ENCODE data around the gene SUDS3.
A peak's percentile ranks its signal among the peaks of the same experiment; 100 is the strongest.
"Not testable (repeated sequence)": the region's sequence is repeated elsewhere in the genome, so short reads cannot be mapped to it uniquely, and the experiment has no call there.

SUDS3 gene

DNA sequence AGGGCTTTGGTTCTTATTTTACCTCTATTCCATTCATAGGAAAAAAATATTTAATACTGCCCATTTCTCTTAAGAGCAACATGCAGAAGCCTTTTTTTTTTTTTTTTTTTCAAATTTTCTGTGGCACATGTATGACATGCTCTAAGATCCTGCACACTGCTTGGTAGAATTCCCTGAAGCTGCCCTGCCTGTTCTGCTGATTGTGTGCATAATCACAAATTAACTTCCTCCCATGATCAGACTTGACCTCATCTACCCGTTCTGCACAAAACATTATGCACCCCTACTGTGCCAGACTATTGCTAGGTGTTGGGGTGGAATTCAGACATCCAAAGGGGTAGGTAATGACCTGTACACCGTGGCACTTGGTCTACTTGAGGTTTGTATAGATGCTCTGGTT is 22.2 kb downstream of the SUDS3 start:
- DNase-seq (ENCODE audit: low spot score) = no peak

GRCh38 chr12:118398940-118399339 is 22.6 kb downstream of the SUDS3 start:
- DNase-seq (ENCODE audit: low spot score) = no peak

GRCh38 chr12:118402251-118402650 is 25.9 kb downstream of the SUDS3 start:
- peak; percentile 25 for DNase-seq (ENCODE audit: low spot score)

- DNase-seq (ENCODE audit: low spot score) = peak; percentile 67
Observed at GRCh38 chr12:118404876-118405521, 28.6 kb downstream of the SUDS3 start.

GRCh38 chr12:118408241-118408640 is 31.9 kb downstream of the SUDS3 start:
- DNase-seq (ENCODE audit: low spot score) = not testable (repeated sequence)

DNA sequence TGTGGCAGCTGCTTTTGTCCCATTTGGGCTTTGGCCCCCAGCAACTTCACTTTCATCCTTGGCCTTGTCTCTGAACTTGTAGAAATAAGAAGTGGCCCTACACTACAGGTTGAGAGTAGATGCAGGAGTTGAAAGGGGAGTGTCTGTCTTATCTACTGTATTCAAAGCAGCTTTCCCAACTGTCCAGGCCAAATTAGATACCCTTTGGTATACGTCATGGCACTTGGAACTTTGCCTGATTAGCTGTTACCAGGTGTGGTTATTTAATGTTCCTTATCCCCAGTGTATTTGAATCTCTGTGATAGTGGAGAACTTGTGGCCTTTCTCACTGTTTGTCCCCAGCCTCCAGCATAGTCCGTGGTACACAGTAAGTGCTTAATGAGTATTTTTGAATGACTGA is 33.5 kb downstream of the SUDS3 start:
- no peak for DNase-seq (ENCODE audit: low spot score)

GRCh38 chr12:118417942-118418341 is 41.6 kb downstream of the SUDS3 start:
- no peak for DNase-seq (ENCODE audit: low spot score)

DNA sequence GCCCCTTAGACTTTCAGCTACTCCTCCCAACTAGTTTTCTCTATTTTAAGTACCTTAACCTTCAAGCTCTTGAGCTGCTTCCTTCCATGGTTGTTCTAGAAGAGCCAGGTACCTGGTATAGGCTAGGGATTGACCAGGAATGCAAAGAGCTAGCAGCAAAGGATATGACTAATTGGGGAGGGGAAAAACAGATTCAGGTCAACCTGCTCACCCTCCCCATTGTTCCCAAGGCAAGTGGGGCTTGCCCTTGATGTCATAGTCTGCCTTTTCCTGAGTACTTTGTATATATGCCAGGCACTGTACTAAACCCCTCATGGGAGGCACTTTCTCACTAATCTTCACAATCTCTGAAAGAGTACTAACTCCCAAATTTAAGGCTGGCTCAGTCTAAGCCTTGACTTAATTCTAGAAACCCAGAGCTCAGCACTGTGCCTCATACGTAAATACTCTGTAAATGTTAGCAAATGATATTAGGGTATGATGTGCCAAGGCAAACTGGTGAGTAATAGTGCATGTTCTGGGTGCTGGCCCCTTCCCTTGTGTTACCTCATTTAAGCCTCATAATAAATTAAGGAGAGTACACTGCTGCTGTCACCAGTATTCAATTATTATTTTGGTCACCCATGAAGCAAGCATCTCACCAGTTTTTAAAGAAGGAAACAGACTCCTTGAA is 42.2 kb downstream of the SUDS3 start:
- no peak for DNase-seq (ENCODE audit: low spot score)

- DNase-seq (ENCODE audit: low spot score) = no peak
Observed at GRCh38 chr12:118420673-118421072, 44.3 kb downstream of the SUDS3 start.

- DNase-seq (ENCODE audit: low spot score) = no peak
Observed at GRCh38 chr12:118424884-118425283, 48.5 kb downstream of the SUDS3 start.

DNA sequence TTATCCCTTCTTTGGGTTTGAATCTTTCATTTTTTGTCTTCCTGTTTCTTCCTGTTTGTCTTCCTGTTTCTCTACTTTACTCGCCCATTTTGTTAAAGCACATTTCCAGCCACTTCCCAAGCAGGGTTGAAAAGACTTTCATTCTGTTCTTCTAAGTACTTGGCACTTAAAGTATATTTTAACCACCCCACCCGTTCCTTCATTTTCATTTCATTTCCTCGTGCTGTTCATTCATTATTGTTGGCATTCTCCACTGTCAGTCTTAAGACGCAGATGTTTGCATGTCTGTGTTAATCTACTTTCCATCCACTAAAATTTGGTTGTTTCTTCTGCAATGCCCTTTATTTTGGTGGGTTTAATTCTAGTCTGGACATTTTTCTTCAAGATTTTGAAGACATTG is 49.0 kb downstream of the SUDS3 start:
- DNase-seq (ENCODE audit: low spot score) = no peak

- DNase-seq (ENCODE audit: low spot score) = no peak
Observed at GRCh38 chr12:118427819-118428218, 51.5 kb downstream of the SUDS3 start.

GRCh38 chr12:118428643-118429042 is 52.3 kb downstream of the SUDS3 start:
- DNase-seq (ENCODE audit: low spot score) = no peak

DNA sequence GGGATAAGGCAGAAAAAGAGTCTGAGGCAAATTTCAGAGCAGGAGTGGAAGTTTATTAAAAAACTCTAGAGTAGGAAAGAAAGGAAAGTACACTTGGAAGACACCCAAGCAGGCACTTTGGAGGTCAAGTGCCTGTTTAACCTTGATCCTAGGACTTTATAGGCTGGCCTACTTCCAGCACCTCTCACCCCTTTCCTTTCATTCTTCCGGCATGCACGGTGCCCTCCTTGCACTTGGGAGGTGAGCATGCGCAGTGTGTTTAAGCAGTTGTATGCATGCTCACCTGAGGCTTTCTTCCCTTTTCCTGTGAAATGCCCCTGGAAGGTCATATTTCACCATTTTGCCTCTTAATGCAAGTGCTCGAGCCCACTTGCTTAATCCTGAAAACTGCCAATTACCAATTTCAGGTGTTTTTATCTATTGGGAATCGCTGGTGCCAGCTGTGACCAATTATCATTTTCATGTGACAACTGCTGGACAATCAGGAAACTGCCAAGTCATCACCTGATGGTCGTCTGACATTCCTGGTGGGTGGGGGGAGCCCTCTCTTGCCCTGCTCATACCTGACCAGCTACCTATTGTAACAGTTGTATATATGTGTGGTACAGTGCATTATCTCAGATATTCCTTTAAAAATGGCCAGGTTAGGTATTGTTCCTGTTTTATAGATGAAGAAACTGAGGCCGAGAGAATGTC is 53.5 kb downstream of the SUDS3 start:
- DNase-seq (ENCODE audit: low spot score) = no peak

DNA sequence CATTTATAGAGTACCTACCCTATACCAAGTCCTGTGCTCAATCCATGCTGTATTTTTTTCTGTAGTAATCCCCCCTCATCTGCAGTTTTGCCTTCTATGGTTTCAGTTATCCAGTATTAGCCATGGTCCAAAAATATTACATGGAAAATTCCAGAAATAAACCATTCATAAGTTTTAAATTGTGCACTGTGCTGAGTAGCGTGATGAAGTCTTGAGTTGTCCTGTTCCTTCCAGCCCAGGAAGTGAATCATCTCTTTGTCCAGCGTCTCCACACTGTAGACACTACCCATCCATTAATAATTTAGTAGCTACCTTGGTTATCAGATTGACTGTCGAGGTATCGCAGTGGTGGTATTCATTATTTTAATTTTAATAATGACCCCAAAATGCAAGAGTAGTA is 54.2 kb downstream of the SUDS3 start:
- no peak for DNase-seq (ENCODE audit: low spot score)

DNA sequence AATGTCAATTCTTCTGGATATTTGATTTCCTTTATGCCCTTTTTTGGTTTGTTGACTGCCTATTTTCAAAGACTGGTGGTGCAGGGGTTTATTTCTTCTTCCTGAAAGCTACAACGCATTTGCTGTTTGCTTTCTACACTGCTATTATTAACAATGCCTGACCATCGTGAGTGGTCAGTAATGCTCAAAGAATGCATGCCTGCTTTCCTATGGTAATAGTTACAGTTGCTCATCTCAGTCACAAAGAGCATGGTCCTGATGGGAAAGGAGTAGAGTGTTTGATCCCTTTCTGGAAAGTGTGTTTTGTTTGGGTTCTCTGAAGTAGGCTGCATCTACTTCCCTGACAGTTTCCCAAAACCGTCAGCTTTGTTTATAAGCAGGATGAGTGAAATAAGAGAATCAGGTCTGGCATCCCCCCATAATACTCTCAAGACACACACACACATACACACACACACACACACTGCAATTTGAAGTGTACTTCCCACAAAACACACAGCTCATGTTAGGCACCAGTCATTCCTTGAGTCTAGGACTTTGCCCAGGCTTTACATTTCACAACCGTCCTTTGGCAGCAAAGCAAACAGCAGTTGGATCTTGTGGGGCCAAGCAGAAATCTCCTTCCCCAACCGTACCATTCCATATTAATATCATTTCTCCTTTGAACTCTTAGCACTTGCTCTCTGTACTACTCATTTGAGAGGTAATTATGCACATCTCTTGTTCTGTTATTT is 56.6 kb downstream of the SUDS3 start:
- no peak for DNase-seq (ENCODE audit: low spot score)

DNA sequence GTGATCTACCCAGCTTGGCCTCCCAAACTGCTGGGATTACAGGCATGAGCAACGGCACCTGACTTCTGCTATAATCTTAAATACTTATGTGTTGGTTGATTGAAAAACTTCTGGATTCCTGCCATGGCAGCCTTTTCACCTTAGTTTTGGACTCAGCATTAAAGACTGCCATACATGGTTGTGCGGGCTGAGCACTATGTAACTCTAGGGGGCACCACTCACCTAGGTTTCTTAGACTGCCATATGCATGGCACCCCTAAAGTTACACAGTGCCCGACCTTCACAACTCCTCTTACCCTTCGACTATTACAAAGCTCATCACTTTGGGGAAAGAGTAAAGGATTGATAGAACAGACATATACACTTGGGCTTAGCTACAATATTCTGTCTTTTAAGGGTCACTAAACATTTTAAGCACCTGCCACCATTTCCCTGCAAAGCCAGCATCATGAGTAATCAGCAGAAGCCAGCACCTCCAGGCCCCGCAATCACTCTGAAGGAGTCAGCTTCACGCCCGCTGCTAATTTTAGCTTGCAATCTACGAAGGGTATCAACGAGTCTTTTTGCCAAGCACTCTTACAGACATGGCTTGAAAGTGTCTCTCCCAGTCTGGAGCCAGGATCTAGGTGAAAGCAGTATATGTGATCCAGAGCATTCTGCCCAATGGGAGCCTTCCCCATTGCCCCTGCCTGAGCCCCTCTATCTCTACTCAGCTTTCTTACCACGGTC is 59.8 kb downstream of the SUDS3 start:
- DNase-seq (ENCODE audit: low spot score) = peak; percentile 9

DNA sequence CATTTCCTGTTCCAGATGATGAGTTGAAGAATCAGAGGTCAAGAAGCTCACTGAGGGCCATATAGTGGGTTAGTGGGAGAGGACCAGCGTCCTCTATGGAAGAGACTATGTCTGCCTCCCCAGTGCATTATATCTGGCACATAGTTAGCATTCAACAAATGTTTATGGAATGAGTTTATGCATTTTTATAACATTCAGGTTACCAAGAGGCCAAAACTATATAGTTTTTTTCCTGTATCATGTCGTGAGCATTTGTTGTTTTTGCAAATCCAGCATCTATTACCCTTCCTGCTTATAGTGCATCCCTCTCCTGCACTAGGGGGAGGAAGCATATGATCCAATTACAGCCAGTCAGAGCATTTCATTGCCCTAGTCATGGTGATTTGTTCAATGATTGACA is 60.6 kb downstream of the SUDS3 start:
- DNase-seq (ENCODE audit: low spot score) = no peak

DNA sequence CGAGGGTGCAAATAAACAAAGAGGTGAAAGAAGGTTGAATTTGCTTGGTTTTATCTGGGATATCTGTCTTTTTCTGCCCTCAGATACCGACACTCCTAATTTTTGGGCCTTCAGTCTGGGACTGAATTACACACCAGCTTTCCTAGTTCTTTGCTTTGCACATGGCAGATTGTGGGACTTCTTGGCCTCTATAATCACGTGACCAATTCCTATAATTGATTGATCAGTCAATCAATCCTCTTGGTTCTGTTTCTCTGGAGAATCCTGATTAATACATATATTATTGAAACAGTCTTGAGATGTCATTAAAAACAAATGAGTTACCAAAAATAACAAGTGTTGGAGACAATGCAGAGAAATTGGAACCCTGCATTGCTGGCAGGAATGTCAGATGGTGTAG is 62.7 kb downstream of the SUDS3 start:
- DNase-seq (ENCODE audit: low spot score) = no peak

DNA sequence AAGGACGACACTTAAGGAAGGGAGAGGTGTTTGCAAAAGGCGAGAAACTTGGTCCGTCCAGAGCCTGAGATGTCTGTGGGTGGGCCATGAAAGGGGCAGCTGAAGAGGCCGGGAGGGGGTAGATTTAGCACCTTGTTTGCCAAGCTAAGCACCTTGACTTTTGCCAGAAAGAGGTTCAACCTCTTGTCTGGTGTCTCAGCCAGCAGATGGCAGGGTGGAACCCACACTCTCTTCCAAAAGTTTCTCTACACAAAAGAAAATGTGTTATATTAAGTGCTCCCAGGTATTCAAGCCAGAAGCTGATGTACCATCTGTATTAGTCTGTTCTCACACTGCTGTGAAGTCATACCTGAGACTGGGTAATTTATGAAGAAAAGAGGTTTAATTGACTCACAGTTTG is 69.9 kb downstream of the SUDS3 start:
- no peak for DNase-seq (ENCODE audit: low spot score)

GRCh38 chr12:118447181-118447580 is 70.8 kb downstream of the SUDS3 start:
- DNase-seq (ENCODE audit: low spot score) = no peak

- DNase-seq (ENCODE audit: low spot score) = no peak
Observed at GRCh38 chr12:118448341-118448740, 72.0 kb downstream of the SUDS3 start.
